Dermis microvascular lymphatic vessel endothelial cell (primary cell): ENCODE results near the gene FOXM1. TPM values are rescaled to one million over a fixed set of nuclear protein-coding genes. Genes with fewer than 3 reads are reported as not detected.
"Not testable (repeated sequence)": the region's sequence is repeated elsewhere in the genome, so short reads cannot be mapped to it uniquely, and the experiment has no call there.

Source experiments
- DNase-seq, 2 donors: peaks; one replicate each; pipeline versions ENCODE4 v3.0.0 to v3.0.0-alpha.2; 2010; ENCODE audit warnings: low read depth in 2 of 2
- total RNA-seq: library from RNA; depleted of rRNA; stranded (reverse); fragments of >200 nt; gene quantifications from 2 replicates; pipeline ENCODE4 v1.2.1, GENCODE V29; 2014

Gene FOXM1
- total RNA-seq, 1 donor from 2014 or later: 4.7 TPM

GRCh38 chr12:2879853-2880252 lies 2.9 kb upstream of the FOXM1 start:
- DNase-seq: no peak

GRCh38 chr12:2877953-2878732 lies 1.2 kb upstream of the FOXM1 start:
- DNase-seq: no peak

GRCh38 chr12:2876431-2877046 lies 435 bp downstream of the FOXM1 start:
- DNase-seq: peak in 1 of 2 donors; percentile 10

GRCh38 chr12:2868986-2869632 lies 7.9 kb downstream of the FOXM1 start:
- not testable (repeated sequence) for DNase-seq

- no peak for DNase-seq
Measured at GRCh38 chr12:2864198-2864597, 12.8 kb downstream of the FOXM1 start.

- DNase-seq: not testable (repeated sequence)
Measured at GRCh38 chr12:2863402-2863801, 13.6 kb downstream of the FOXM1 start.

- no peak for DNase-seq
Measured at GRCh38 chr12:2862876-2863275, 14.1 kb downstream of the FOXM1 start.

GRCh38 chr12:2860170-2860569 lies 16.8 kb downstream of the FOXM1 start:
- DNase-seq: no peak

GRCh38 chr12:2858944-2859421 lies 18.0 kb downstream of the FOXM1 start:
- DNase-seq: no peak

GRCh38 chr12:2858334-2858733 lies 18.6 kb downstream of the FOXM1 start:
- DNase-seq: no peak

GRCh38 chr12:2857576-2857975 lies 19.4 kb downstream of the FOXM1 start:
- DNase-seq: no peak

- no peak for DNase-seq
Measured at GRCh38 chr12:2857021-2857431, 19.9 kb downstream of the FOXM1 start, which contains the start of gene TEX52. Gene TEX52, minus strand, starts transcription at chr12:2857039. Its CDS starts 13 bp downstream, at chr12:2857026.

GRCh38 chr12:2856051-2856450 lies 20.9 kb downstream of the FOXM1 start:
- DNase-seq: no peak

GRCh38 chr12:2855546-2855945 lies 21.4 kb downstream of the FOXM1 start:
- DNase-seq: no peak

- DNase-seq: no peak
Measured at GRCh38 chr12:2854669-2855453, 22.1 kb downstream of the FOXM1 start.

- peak in 1 of 2 donors; percentile 72 for DNase-seq
Measured at GRCh38 chr12:2853626-2854025, 23.3 kb downstream of the FOXM1 start.

- DNase-seq: no peak
Measured at GRCh38 chr12:2851931-2852330, 25.0 kb downstream of the FOXM1 start.

GRCh38 chr12:2845280-2845679 lies 31.7 kb downstream of the FOXM1 start:
- peak in 1 of 2 donors; percentile 55 for DNase-seq

GRCh38 chr12:2844786-2845185 lies 32.2 kb downstream of the FOXM1 start:
- no peak for DNase-seq

GRCh38 chr12:2842948-2843347 lies 34.0 kb downstream of the FOXM1 start:
- DNase-seq: no peak

GRCh38 chr12:2841056-2841650 lies 35.8 kb downstream of the FOXM1 start:
- DNase-seq: no peak
